ENCODE data around the gene PRSS57.
A peak's percentile ranks its signal among the peaks of the same experiment; 100 is the strongest.

PRSS57 gene

DNA sequence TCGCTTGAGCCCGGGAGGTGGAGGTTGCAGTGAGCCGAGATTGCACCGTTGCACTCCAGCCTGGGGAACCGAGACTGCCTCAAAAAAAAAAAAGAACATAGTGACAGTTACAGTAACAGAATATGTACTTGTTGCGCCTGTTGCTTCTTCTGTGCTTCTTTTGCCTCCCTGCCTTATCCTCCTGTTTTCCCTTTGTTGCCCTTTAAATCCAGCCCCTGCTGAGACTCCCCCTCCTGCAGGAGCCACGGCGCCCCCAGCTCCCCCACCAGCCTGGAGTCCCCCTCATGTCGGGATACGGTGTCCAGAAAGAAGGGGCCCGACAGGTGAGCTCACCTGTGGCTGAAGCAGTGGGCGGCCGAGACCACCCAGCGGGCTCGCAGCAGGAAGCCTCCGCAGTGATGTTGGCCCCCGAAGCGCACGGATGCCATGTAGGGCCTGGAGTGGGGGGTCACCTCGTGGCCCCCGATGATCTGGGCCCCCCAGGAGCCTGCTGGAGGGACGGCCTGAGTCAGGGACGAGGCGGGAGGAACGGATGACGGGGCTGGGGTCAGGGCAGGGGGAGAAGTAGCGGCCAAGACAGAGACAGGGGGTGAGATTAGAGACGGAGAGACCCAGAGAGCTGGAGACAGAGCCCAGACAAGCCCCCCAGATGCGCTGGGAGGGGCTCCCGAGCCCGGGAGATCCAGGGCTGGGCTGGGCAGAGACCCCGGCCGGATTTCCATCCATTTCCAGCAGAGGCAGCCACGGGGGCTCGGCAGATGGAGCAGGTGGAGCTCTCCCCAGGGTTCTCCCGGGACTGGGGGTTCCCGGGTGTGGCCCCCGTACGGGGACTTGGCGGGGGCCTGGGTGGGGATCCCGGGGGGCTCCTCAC is 536 bp downstream of the PRSS57 start:
- DNase-seq (no peak), ATAC-seq (peak; percentile 32)

DNA sequence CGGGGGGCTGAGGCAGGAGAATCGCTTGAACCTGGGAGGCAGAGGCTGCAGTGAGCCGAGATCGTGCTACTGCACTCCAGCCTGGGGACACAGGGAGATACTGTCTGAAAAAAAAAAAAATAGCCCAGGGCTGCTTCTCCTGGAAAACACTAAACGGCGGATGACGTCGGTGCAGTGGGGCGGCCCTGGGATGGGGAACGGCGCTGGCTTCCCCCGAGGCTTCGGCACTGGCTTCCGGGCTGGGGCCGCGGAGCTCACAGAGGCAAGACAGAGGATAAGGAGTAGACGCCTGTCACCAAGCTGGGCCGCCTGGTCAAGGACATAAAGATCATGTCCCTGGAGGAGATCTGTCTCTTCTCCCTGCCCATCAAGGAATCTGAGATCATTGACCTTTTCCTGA is 5.0 kb downstream of the PRSS57 start:
- DNase-seq (no peak), ATAC-seq (no peak)

DNA sequence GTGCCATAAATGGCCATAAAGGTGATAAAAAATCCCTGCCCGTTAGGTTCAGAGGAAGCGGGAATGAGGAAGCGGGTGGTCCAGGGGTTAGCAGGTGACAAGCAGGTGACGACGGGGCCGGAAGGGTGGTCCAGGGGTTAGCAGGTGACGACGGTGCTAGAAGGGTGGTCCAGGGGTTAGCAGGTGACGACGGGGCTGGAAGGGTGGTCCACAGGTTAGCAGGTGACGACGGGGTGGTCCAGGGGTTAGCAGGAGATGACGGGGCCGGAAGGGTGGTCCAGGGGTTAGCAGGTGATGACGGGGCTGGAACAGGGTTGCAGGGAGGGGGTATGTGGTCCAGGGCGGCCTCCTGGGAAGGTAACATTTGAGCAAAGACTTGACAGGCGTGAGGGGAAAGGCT is 6.3 kb downstream of the PRSS57 start:
- ATAC-seq (no peak), DNase-seq (no peak)

DNA sequence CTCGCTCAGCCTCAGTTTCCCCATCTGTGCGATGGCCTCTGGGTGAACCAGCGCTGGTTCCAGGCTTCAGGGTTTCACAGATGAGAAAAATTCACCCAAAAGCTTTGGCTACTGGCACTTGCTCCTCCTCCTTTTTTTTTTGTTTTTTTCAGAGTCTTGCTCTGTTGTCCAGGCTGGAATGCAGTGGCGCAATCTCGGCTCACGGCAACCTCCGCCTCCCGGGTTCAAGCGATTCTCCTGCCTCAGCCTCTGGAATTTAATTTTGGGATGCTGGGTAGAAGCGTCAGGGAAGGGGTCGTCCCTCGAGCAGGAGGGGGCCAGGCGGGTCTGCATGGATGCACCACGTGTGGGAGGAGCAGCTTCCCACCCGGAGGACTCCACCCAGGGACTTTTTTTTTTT is 7.0 kb downstream of the PRSS57 start:
- no peak for DNase-seq
- ATAC-seq = no peak

DNA sequence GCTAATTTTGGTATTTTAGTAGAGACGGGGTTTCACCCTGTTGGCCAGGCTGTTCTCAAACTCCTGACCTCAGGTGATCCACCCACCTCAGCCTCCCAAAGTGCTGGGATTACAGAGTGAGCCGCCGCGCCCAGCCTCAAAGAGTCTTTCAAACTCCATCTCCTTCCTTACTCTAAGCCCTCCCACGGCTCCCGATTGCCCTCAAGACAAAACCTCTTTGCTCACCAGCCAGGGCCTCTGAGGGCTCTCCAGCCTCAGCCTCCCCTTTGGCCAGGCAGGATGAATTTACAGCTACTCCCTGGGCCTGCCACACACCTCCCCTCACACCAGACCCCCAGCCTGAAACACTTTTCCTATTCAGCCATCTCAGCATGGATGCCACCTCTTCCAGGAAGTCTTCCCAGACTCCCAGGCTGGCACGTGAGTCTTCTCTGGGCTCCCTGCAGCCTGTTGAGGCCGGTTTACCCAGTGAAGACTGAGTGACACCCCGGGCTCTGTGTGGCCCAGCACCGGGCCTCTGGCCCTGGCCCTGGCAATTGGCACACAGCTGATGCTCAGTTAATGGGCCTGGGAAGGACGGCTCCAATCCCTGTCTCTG is 7.6 kb downstream of the PRSS57 start:
- ATAC-seq (no peak), DNase-seq (no peak)

DNA sequence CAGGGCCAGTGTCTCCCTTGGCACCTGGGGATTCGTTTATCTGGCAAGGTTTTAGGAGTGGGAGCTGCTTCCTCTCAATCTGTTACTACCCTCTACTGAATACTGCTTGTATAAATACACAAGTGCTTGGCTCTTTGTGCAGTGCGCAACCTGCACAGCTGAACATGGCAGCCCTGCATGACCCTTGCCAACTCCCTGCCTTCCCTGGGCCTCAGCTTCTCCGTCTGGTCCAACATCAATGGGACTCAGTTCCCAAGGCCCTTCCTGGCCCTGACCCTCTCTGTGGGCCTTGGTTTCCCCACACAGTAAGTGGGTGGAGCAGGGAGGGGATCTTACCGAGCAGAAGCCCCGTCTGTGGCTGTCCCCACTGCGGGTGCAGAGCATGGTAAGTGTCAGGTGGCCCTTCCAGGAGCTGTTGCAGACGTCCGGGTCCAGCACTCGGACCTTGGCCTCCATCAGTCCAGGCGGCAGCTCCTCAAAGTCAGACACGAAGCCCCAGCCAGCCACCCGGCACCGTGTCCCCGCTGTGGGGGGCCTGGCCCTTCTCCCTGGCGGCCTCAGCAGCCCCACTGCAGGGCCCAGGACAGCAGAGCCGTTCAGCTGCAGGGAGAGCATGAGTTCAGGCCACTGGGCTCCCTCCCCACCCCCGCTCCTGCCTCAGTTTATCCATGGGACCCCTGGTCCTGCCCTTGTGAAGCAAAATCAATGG is 8.5 kb downstream of the PRSS57 start:
- ATAC-seq (peak; percentile 14), DNase-seq (no peak)

DNA sequence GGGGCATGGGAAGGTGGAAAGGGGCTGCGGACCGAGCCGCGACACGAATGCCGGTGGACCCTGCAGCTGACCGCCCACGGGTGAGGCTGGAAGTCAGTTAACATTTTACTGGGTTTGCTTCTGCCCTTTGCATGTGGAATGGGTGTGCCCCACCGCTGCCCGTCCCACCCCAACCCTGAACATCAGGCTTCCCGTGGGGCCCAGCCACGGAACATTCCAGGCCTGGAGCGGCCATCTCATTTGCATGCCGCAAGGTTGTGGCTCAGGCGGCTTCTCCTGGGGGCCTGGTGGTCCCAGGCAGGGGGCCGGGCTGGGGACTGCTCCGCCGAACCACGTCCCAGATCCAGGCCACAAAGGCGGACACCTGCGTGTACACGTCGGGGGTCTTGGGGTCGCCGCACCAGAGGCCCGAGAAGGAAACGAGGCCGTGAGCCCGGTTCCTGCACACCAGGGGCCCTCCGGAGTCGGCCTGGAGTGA is 9.8 kb downstream of the PRSS57 start:
- DNase-seq = no peak
- ATAC-seq = no peak

DNA sequence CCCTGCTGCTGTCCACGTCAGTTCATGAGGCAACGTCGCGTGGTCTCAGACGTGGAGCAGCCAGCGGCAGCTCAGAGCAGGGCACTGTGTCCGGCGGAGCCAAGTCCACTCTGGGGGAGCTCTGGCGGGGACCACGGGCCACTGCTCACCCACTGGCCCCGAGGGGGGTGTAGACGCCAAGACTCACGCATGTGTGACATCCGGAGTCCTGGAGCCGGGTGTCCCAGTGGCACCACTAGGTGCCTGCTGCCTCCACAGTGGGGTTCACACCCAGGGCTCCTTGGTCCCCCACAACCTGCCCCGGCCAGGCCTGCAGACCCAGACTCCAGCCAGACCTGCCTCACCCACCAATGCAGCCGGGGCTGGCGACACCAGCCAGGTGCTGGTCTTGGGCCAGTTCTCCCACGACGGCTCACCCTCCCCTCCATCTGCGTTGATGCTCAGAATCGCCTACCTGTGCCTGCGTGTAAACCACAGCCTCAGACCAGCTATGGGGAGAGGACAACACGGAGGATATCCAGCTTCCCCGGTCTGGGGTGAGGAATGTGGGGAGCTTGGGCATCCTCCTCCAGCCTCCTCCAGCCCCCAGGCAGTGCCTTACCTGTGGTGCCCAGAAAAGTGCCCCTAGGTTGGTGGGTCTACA is 12.5 kb downstream of the PRSS57 start:
- ATAC-seq = no peak
- no peak for DNase-seq

DNA sequence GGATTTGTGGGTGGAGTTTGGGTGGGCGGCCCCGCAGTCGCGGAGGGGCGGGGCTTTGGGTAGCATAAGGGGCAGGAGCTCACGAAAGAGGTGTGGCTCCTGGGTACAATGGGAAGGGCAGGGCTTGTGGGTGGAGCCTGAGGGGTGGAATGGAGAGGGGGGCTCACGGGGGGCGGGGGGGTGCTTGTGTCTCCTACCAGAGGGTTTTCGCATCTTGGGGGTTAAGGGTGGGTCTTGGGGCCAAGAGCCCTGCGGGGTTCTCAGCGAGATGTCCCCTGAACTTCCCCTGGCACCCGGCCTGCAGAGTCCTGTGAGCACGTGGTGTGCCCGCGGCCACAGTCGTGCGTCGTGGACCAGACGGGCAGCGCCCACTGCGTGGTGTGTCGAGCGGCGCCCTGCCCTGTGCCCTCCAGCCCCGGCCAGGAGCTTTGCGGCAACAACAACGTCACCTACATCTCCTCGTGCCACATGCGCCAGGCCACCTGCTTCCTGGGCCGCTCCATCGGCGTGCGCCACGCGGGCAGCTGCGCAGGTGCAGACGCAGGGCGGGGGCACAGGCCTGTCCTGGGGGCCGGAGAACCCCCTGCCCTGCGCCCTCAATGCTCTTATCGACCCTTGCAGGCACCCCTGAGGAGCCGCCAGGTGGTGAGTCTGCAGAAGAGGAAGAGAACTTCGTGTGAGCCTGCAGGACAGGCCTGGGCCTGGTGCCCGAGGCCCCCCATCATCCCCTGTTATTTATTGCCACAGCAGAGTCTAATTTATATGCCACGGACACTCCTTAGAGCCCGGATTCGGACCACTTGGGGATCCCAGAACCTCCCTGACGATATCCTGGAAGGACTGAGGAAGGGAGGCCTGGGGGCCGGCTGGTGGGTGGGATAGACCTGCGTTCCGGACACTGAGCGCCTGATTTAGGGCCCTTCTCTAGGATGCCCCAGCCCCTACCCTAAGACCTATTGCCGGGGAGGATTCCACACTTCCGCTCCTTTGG is 13.9 kb downstream of the PRSS57 start:
- DNase-seq (peak; percentile 96), ATAC-seq (no peak)

DNA sequence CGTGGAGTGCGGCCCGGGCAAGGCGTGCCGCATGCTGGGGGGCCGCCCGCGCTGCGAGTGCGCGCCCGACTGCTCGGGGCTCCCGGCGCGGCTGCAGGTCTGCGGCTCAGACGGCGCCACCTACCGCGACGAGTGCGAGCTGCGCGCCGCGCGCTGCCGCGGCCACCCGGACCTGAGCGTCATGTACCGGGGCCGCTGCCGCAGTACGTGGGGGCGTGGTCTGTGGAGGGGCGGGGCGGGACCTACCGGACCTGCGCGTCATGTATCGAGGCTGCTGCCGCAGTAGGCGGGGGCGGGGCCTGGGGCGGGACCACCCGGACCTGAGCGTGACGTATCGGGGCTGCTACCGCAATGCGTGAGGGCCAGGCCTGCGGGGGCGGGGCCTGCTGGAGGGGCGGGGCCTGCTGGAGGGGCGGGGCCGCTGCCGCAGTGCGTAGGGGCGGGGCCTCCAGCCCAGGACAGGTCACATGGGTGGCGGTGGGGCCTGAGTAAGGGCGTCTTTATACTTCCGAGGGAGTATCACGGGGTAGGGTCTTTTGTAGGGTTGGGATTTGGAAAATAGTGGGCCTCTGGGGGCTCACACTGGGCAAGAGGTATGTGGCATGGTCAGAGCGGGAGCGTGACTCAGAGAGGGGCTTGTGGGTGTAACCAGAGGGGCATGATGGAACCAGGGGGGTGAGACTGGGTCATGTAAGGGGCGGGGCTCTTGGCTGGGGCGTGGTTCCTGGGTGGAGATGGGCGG is 14.8 kb downstream of the PRSS57 start:
- peak; percentile 100 for DNase-seq
- peak; percentile 84 for ATAC-seq

DNA sequence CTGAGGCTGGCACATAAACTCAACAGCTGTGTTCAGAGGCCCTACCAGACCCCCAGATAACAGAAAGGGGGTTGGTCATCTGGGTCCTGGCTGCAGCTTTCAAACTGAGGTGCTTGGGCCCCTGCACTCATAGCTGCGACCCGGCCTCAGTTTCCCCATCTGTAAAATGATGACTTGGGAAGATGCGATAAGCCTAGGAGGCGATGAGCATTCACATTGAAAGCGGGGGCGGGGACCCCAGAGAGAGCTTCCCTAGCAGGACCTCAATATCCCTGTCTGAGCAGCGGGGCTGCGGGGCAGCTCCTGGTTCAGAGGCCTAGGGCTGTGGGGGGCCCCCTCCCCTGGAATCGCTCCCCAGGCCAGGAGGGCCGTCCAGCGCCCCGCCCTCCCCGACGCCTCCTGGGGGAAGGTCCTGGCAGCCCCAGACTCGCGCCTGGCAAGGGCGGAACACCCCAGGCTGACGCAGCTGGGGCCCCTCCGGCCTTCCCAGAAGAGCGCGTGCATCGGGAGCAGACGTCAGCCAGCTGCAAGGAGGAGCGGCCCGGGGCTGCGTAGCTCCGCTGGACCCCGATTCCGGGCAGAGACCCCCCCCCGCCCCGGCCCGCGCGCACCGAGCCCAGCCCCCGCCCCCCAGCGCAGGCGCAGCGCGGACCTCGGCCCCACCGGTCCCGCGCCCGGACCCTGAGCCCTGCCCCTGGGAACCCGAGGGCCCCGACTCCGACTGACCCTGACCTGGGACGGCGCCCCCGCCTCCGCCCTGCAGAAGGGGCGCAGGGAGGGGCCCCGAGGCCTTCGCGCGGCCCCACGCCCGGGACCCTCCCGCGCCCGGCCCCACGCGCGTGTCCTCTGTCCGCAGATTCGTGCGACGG is 15.6 kb downstream of the PRSS57 start:
- peak; percentile 0 for ATAC-seq
- peak; percentile 60 for DNase-seq

DNA sequence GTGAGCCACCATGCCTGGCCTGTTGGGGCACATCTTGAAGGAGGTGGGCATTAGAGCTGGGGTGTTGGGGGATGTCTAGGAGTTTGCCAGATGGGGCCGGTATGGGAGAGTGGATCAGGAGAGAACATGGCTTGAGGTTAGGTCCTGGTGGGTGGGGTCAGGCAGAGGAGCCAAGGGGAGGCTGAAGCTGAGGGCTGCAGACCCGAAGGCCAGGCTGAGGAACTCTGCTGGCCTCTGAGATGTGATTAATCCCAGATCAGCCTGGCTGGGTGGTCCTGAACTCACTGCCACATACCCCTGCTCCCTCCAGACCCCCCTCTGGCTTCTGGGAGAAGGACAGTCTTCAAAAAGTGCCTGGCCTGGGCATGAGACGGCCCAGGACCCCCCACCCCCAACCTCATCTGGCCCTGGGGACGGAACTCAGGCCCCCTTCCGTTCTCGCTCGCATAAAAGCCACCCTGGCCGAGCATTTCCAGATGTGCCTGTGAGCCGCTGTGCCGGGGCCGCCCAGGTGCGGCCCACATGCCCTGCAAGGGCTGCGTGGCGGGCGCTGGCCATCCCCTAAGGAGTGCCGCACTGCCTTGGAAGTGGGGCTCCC is 16.4 kb downstream of the PRSS57 start:
- ATAC-seq (no peak), DNase-seq (no peak)

DNA sequence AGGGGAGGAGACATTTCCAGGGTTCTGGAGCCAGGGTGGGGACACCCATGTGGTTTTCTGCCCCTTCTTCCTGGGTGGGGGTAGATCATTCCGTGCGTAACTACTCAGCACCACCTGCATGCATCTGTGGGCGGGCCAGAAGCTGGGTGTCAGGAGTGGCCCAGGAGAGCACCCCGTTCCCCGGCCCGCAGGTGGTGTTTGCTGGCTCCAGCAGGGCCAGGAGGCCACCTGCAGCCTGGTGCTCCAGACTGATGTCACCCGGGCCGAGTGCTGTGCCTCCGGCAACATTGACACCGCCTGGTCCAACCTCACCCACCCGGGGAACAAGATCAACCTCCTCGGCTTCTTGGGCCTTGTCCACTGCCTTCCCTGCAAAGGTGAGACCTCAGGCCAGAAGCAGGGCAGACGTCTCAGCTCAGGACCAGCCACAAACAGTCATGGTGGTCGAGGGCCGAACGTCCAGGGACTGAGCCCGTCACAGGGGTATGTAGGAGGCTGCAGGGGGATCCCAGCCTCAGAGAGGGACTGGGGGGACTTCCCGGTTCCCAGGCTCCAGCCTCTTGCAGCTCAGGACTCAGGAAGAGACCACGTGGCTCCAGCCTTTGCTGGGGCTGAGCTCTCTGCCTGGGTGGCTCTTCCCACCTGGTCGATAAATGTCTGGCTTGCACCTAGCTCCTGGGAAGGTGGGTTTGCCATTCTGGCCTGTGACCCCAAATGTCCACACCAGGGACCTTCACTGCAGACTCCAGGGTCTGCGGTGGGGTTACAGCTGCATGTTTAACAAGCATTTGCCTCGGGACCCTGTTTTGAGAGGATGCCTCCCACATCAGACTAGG is 17.4 kb downstream of the PRSS57 start:
- DNase-seq (no peak), ATAC-seq (no peak)

DNA sequence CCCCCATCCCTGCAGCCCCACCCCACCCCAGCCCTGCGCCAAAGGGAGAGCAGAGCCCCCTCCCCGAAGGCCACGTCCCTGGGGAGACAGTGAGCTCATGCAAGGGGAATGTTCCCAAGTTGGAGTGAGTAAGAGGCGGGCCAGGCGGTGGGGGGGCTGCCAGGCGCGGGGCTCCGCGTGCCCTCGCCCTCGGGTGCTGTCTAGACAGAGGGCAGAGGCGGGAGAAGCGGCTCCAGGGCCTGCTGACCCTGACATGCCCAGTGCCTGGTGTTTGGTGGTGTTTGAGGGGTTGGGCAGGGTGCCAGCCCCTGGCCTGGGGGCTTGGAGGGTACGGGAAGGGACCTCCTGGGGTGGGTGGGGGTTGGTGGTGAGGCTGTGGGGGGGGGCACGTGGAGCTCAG is 18.1 kb downstream of the PRSS57 start:
- no peak for DNase-seq
- no peak for ATAC-seq

DNA sequence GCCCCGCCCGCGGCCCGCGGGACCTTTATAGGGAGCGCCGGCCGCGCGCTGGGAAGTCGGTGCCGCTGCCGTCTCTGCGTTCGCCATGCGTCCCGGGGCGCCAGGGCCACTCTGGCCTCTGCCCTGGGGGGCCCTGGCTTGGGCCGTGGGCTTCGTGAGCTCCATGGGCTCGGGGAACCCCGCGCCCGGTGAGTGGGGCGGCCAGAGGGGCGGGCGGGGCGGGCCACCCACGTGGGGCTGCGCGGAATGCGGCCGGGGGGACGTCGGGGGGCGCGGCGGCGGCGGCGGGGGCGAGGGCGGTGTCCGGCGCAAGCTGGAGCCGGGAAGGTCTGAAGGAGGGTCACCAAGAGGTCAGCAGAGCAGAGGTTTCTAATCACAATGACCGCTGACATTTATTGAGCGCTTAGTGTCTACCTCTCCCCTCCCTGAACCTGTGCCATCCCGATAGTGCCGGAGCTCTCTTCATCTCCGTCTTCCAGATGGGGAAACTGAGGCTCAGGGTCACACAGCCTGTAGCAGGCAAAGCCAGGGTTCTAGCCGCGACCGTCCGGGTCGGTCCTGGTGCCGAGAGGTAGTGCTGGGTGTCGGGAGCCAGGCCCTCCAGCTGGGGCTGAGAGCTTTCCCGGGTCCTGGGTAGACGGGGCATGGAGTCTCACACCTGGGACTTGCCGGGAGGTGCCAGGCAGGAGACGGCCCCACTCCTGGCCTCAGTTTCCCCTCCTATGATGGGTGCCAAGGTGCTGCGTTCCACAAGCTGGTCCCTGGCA is 18.7 kb downstream of the PRSS57 start, which contains the start of gene FSTL3:
TSS of gene FSTL3 (plus strand) at position 54 of the 767 bp plus-strand sequence. CDS start at position 86, 32 bp downstream.
- DNase-seq (no peak), ATAC-seq (no peak)

DNA sequence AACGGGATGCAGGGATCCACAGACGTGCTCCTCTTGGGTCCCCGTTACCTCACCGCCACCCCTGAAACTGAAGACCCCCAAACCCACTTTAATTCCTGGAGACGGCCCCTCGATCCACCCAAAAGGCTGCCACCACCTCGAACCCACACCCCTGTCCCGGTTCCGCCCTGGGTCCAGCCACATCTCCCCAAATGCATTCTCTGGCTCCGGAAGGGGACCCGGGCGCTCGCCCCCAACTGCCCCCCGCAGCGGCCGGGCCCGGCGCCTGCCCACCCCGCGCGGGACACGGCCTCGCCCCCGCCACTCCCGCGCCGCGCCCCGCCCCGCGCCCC is 19.3 kb downstream of the PRSS57 start:
- ATAC-seq = no peak

More for the DNA sequence above, 19.3 kb downstream of the PRSS57 start:
- no peak for DNase-seq
